WTC11 (cell line): Measurements from ENCODE around the gene WBP4.

Experiments used
- CTCF ChIP-seq: fragments of 200-600 bp; IDR thresholded peaks from 2 replicates; pipeline ENCODE4 v1.8.0; 2022; ENCODE audit warnings: antibody characterized with exemption
- FOXP4 ChIP-seq: sonication (generic); formaldehyde crosslinking; IDR thresholded peaks from 2 replicates; pipeline ENCODE4 v1.8.0; 2022; ENCODE audit warnings: mild to moderate bottlenecking, missing genetic modification reagents
- NFE2L1 ChIP-seq: sonication (generic); formaldehyde crosslinking; IDR thresholded peaks from 2 replicates; pipeline ENCODE4 v1.8.1; 2023; ENCODE audit warnings: missing genetic modification reagents
- NFYB ChIP-seq: sonication (generic); formaldehyde crosslinking; conservative IDR thresholded peaks from 2 replicates; pipeline ENCODE4 v1.8.0; 2022; ENCODE audit warnings: low read depth, missing genetic modification reagents
- NR3C1 ChIP-seq: sonication (generic); formaldehyde crosslinking; conservative IDR thresholded peaks from 2 replicates; pipeline ENCODE4 v1.8.1; 2023; ENCODE audit warnings: low read depth, mild to moderate bottlenecking, missing genetic modification reagents
- ZBTB43 ChIP-seq: sonication (generic); formaldehyde crosslinking; IDR thresholded peaks from 2 replicates; pipeline ENCODE4 v1.8.1; 2023; ENCODE audit warnings: mild to moderate bottlenecking, missing genetic modification reagents
- ZNF121 ChIP-seq: sonication (generic); formaldehyde crosslinking; IDR thresholded peaks from 2 replicates; pipeline ENCODE4 v1.8.0; 2023; ENCODE audit warnings: missing genetic modification reagents
- ZNF512 ChIP-seq: sonication (generic); formaldehyde crosslinking; IDR thresholded peaks from 2 replicates; pipeline ENCODE4 v1.8.1; 2022; ENCODE audit warnings: missing genetic modification reagents, borderline replicate concordance
- ZNF532 ChIP-seq: fragments of 250-450 bp; sonication (Bioruptor Pico); IDR thresholded peaks from 2 replicates; pipeline ENCODE4 v1.9.0; 2021; ENCODE audit warnings: mild to moderate bottlenecking, borderline replicate concordance

GRCh38 chr13:41017817-41018601 is 43.3 kb upstream of the WBP4 start:
- TF ChIP-seq NFE2L1 (CRISPR knock-in tag): no peak
- TF ChIP-seq CTCF: no peak
- no peak for TF ChIP-seq ZNF121
- no peak for TF ChIP-seq ZNF532
- no peak for TF ChIP-seq FOXP4 (CRISPR knock-in tag)
- no peak for TF ChIP-seq NR3C1 (CRISPR knock-in tag)
- no peak for TF ChIP-seq NFYB (CRISPR knock-in tag)
- TF ChIP-seq ZBTB43: no peak
- TF ChIP-seq ZNF512 (CRISPR knock-in tag): no peak
